Right atrium auricular region (tissue), 2 donors: Measurements from ENCODE around the gene CHPF. TPM values are rescaled to one million over a fixed set of nuclear protein-coding genes. Genes with fewer than 3 reads are reported as not detected.
A peak's percentile ranks its signal among the peaks of the same experiment; 100 is the strongest.

Source experiments
- DNase-seq: peaks from one replicate; pipeline ENCODE4 v3.0.0-alpha.2; 2019; ENCODE audit warnings: low spot score
- H3K27ac ChIP-seq, 2 donors: fragments of 200-600 bp; sonication (generic); 1 replicate in 1 of 2; 2 replicates in 1 of 2; pipeline ENCODE4 v1.5.1; 2016 to 2019
- H3K27me3 ChIP-seq, 2 donors: fragments of 200-600 bp; sonication (generic); one replicate each; pipeline versions ENCODE4 v1.5.1 to v1.6.0; 2017 to 2019
- H3K36me3 ChIP-seq: fragments of 200-600 bp; sonication (generic); one replicate; pipeline ENCODE4 v1.5.1; 2016
- H3K4me1 ChIP-seq, 2 donors: fragments of 200-600 bp; sonication (generic); one replicate each; pipeline versions ENCODE4 v1.5.1 to v1.6.0; 2017 to 2019
- H3K4me3 ChIP-seq, 2 donors: fragments of 200-600 bp; sonication (generic); 1 replicate in 1 of 2; 2 replicates in 1 of 2; pipeline ENCODE4 v1.5.1; 2017 to 2019; ENCODE audit warnings: mild to moderate bottlenecking in 1 of 2, moderate library complexity in 1 of 2
- H3K9me3 ChIP-seq, 2 donors: fragments of 200-600 bp; sonication (generic); one replicate each; pipeline ENCODE4 v1.5.1; 2019
- total RNA-seq, 2 donors: library from RNA; depleted of rRNA; stranded (reverse); fragments of >200 nt; gene quantifications; one replicate each; pipeline ENCODE4 v1.1.0, GENCODE V29; 2016
- TF ChIP-seq, protein P1 (sequence below), 2 donors: fragments of 200-600 bp; sonication (generic); IDR thresholded peaks; one replicate each; pipeline ENCODE4 v1.5.1; 2019; ENCODE audit warnings: antibody characterized with exemption in 2 of 2

CHPF gene
- total RNA-seq, 2 donors from 2014 or later: 206 to 228 TPM

DNA sequence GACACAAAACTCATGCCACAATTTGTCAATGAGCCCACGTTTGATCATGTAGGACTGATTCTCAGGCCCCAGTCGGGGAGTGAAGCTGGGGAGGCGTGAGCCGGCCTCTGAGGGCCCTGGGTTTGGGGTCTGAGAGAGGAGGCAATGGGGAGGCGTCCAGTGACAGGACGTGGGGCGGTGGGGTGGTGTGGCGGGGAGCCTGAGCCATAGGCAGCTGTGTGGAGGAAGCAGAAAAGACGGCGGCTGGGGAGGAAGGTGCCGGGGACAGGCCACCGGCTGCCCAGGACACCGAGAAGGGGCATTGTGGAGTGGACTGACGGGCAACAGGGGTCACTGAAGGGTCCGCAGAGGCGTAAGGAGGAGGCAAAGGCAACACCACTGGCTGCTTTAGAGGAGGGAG lies 7.2 kb downstream of the CHPF start:
- H3K9me3 ChIP-seq: no peaks in the 10 kb centered on the region

DNA sequence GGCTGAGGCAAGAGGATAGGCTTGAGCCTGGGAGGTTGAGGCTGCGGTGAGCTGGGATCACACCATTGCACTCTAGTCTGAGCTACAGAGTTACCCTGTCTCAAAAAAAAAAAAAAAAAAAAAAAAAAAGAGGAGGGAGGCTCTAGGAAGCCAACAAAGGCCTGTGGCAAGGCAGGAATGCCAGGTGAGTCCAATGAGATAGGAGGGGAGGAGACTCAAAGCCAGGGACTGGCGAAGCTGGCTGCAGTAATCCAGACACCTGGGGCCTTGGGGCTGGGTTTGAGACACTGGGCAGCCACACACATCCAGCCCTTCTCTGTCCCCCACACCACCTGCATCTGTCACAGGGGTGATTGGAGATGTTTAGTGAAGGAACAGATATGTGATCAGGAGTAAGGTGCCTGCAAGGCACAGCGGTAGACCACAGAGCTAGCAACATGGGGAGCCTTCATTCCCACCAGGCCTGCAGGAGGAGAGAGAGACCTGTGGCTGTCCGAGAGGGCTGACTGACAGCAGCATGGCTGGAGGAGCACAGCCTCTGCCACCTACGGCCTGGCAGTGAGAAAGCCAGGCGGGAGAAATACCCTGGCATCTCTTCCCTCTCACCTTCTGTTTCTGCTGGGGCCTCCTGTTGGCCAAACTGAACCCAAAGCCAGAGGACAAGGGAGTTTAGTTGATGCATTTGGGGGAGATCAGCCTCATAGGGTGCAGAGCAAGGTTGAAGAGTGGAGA lies 9.5 kb downstream of the CHPF start:
- Histone ChIP-seq H3K27ac (no peak overlapping the region), H3K36me3 (peaks cover 8% of the 10 kb centered on the region), H3K27me3 (no peaks in the 10 kb centered on the region), H3K9me3 (no peaks in the 10 kb centered on the region), H3K4me1 (peaks cover 0 to 26% of the 10 kb centered on the region in 2 donors), H3K4me3 (no peak overlapping the region)
- TF ChIP-seq, protein P1, sequence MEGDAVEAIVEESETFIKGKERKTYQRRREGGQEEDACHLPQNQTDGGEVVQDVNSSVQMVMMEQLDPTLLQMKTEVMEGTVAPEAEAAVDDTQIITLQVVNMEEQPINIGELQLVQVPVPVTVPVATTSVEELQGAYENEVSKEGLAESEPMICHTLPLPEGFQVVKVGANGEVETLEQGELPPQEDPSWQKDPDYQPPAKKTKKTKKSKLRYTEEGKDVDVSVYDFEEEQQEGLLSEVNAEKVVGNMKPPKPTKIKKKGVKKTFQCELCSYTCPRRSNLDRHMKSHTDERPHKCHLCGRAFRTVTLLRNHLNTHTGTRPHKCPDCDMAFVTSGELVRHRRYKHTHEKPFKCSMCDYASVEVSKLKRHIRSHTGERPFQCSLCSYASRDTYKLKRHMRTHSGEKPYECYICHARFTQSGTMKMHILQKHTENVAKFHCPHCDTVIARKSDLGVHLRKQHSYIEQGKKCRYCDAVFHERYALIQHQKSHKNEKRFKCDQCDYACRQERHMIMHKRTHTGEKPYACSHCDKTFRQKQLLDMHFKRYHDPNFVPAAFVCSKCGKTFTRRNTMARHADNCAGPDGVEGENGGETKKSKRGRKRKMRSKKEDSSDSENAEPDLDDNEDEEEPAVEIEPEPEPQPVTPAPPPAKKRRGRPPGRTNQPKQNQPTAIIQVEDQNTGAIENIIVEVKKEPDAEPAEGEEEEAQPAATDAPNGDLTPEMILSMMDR (IDR thresholded peaks at IDR 0.05): no peak
- no peak for DNase-seq

More for the DNA sequence above, 7.2 kb downstream of the CHPF start:
- H3K27ac ChIP-seq: no peak overlapping the region
- no peak for DNase-seq
- TF ChIP-seq, protein P1 (IDR thresholded peaks at IDR 0.05): no peak
- no peaks in the 10 kb centered on the region for H3K27me3 ChIP-seq
- peaks cover 30% of the 10 kb centered on the region for H3K36me3 ChIP-seq
- no peak overlapping the region for H3K4me3 ChIP-seq
- peaks cover 0 to 25% of the 10 kb centered on the region in 2 donors for H3K4me1 ChIP-seq

DNA sequence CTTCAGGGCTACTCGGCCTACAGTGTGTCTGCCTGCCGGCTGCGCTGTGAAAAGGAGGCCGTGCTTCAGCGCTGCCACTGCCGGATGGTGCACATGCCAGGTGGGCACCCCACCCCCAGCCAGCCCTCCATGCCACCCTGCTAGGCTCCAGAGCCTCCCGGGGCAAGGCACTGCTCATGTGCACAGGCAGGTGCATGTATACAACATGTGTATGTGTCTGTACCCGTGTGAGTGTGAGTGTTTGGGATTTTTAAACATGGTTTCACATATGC lies 11.3 kb downstream of the CHPF start:
- Histone ChIP-seq H3K27me3 (no peaks in the 10 kb centered on the region), H3K4me1 (peaks cover 0 to 9% of the 10 kb centered on the region in 2 donors), H3K9me3 (no peaks in the 10 kb centered on the region), H3K4me3 (no peak overlapping the region), H3K27ac (no peak overlapping the region), H3K36me3 (no peaks in the 10 kb centered on the region)
- TF ChIP-seq, protein P1 (IDR thresholded peaks at IDR 0.05): no peak
- no peak for DNase-seq

DNA sequence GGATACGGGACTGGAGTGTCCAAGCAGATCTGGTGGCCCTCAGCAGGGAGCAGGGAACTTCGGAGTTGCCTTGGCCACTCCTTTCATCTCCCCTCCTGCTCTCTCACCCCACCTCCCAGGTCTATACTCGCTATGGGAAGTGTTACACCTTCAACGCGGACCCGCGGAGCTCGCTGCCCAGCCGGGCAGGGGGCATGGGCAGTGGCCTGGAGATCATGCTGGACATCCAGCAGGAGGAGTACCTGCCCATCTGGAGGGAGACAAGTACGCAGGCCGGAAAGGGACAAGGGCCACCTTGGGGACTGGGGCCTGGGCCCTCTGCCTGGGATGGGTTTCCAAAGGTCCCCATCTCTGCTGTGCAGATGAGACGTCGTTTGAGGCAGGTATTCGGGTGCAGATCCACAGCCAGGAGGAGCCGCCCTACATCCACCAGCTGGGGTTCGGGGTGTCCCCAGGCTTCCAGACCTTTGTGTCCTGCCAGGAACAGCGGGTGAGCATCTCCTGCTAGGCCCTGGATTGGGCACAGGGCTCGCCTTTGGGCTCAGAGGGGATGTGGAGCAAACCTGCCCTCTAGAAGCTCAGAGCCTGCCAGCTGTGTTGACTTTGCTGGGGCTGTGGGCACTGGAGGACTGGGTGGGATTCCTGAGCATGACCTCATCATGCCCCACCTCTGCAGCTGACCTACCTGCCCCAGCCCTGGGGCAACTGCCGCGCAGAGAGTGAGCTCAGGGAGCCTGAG lies 11.8 kb downstream of the CHPF start:
- TF ChIP-seq, protein P1 (IDR thresholded peaks at IDR 0.05): no peak
- no peaks in the 10 kb centered on the region for H3K36me3 ChIP-seq
- DNase-seq: no peak
- no peak overlapping the region for H3K27ac ChIP-seq
- H3K4me1 ChIP-seq: peaks cover 0 to 9% of the 10 kb centered on the region in 2 donors
- no peaks in the 10 kb centered on the region for H3K9me3 ChIP-seq
- H3K4me3 ChIP-seq: no peak overlapping the region
- no peaks in the 10 kb centered on the region for H3K27me3 ChIP-seq

DNA sequence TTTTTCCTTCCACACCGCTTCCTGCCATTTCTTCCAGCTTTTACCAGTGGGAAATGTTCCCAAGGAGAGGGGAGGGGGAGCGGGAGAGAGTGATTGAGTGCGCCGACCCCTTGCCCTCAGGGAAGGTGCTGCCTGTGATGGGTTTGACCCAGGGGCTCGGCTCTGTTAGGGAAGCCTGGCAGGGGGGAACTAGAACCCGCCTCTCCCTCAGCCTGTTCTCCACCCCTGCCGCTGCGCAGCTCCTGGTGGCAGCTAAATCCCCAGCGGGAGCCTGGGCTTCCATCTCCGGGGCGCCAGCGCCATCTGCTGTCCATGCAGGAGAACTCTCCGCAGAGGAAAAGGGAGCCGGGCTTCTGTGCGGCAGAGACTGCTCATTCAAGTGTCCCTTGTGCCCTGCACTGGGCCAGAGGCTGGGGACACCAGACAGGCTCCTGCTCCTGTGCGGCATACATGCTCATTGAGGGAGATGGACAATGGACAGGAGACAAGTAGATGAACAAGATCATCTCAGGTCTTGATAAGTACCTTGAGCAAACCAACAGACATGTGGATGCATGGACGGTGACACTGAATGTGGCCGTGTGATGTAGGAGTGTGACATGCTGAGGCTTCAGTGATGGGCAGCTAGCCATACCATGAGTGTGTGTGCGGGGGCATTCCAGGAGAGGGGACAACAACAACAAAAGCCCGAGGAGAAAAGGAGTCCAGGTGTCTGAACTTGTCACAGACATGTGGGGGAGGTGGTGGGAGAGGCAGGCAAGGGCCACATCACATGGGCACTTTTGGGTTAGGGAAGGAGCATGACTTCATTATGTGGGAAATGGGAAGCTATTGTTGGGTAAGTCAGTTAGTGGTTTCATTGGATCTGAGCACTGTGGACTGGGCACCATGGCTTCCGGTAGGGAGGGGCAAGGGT lies 13.3 kb downstream of the CHPF start:
- H3K4me1 ChIP-seq: peaks cover 0 to 24% of the 10 kb centered on the region in 2 donors
- H3K9me3 ChIP-seq: no peaks in the 10 kb centered on the region
- no peaks in the 10 kb centered on the region for H3K27me3 ChIP-seq
- H3K36me3 ChIP-seq: no peaks in the 10 kb centered on the region
- TF ChIP-seq, protein P1 (IDR thresholded peaks at IDR 0.05): peak; percentile 93 to 99
- no peak overlapping the region for H3K27ac ChIP-seq
- peak; percentile 83 for DNase-seq
- no peak overlapping the region for H3K4me3 ChIP-seq
